K562 (cell line): ENCODE data around the gene PPOX. TPM values are rescaled to one million over a fixed set of nuclear protein-coding genes. Genes with fewer than 3 reads are reported as not detected.

Experiments used
- FOXK2 ChIP-seq, 2 experiments: fragments of 450-650 bp; IDR thresholded peaks in 1 of 2; conservative IDR thresholded peaks in 1 of 2; 2 replicates each; pipeline ENCODE4 v1.6.1; 2016; ENCODE audit warnings: low read depth in 2 of 2, mild to moderate bottlenecking in 1 of 2
- HOXB6 ChIP-seq: fragments of 250-450 bp; sonication (Bioruptor Pico); IDR thresholded peaks from 2 replicates; pipeline ENCODE4 v1.5.1; 2022; ENCODE audit warnings: mild to moderate bottlenecking, borderline replicate concordance
- MBD2 ChIP-seq: sonication (generic); IDR thresholded peaks from 2 replicates; pipeline ENCODE4 v1.6.1; 2016; ENCODE audit warnings: low read depth, borderline replicate concordance
- MEF2D ChIP-seq: conservative IDR thresholded peaks from 2 replicates; pipeline ENCODE4 v1.6.1; 2016; ENCODE audit warnings: low read depth, missing genetic modification characterization, missing compliant biosample characterization
- NRF1 ChIP-seq, 2 experiments: fragments of 450-650 bp; IDR thresholded peaks in 1 of 2; conservative IDR thresholded peaks in 1 of 2; 2 replicates each; pipeline ENCODE4 v1.6.1; 2014; ENCODE audit warnings: mild to moderate bottlenecking in 2 of 2
- PCBP2 ChIP-seq: fragments of 200-400 bp; formaldehyde crosslinking; IDR thresholded peaks from 2 replicates; pipeline ENCODE4 v1.6.1; 2018; ENCODE audit warnings: low read length, low read depth, mild to moderate bottlenecking, moderate library complexity; ENCODE audit not compliant: poor library complexity, severe bottlenecking
- RFX5 ChIP-seq: IDR thresholded peaks from 2 replicates; pipeline ENCODE4 v1.6.1; 2011; ENCODE audit warnings: low read depth, mild to moderate bottlenecking, improper control_type of control experiment, low read length
- SOX6 ChIP-seq: fragments of 450-650 bp; IDR thresholded peaks from 2 replicates; pipeline ENCODE4 v1.6.1; 2014; ENCODE audit warnings: mild to moderate bottlenecking
- ZEB2 ChIP-seq: fragments of 450-650 bp; IDR thresholded peaks from 2 replicates; pipeline ENCODE4 v1.6.1; 2016
- ZNF124 ChIP-seq: sonication (generic); formaldehyde crosslinking; IDR thresholded peaks from 2 replicates; pipeline ENCODE4 v1.8.1; 2022; ENCODE audit warnings: missing genetic modification reagents
- ZNF280A ChIP-seq: fragments of 450-650 bp; IDR thresholded peaks from 2 replicates; pipeline ENCODE4 v1.6.1; 2018; ENCODE audit warnings: mild to moderate bottlenecking, low read depth; ENCODE audit not compliant: partially characterized antibody
- ZNF695 ChIP-seq: fragments of 450-650 bp; formaldehyde crosslinking; IDR thresholded peaks from 2 replicates; pipeline ENCODE4 v1.4.0; 2020; ENCODE audit warnings: mild to moderate bottlenecking, moderate library complexity
- ZNF766 ChIP-seq: fragments of 200-800 bp; sonication (Bioruptor generic); conservative IDR thresholded peaks from 2 replicates; pipeline ENCODE4 v1.6.1; 2016; ENCODE audit warnings: missing genetic modification characterization, missing compliant biosample characterization
- polyA plus RNA-seq, 8 experiments: library from polyadenylated mRNA; depleted of rRNA in 4 of 8; stranded (reverse) in 5 of 8; unstranded in 3 of 8; fragments of >200 nt; fragmentation: Nextera tagmentation in 2 of 8; fragmentation: Illumina TruSeq in 1 of 8; extraction: Ambion mirVana in 2 of 8; extraction: Trizol in 1 of 8; gene quantifications; 2 replicates each; pipeline versions ENCODE4 v1.2.1 to v1.2.3, GENCODE V29; 2011 to 2014; ENCODE audit warnings: inconsistent platforms in 1 of 8, missing spikeins in 1 of 8
- total RNA-seq, 7 experiments: library from RNA; depleted of rRNA in 6 of 7; stranded (reverse); fragments of >200 nt in 6 of 7; fragmentation: Illumina TruSeq in 2 of 7; extraction: Trizol in 2 of 7; gene quantifications; 2 replicates each; pipeline versions ENCODE4 v1.2.1 to v1.2.3, GENCODE V29; 2011 to 2021; ENCODE audit warnings: low replicate concordance in 1 of 7
- TF ChIP-seq, protein P1 (sequence below): IDR thresholded peaks from 2 replicates; pipeline ENCODE4 v1.6.1; 2012; ENCODE audit warnings: low read depth, low read length, improper control_type of control experiment, borderline replicate concordance
- TF ChIP-seq, protein P2 (sequence below): fragments of 250-450 bp; sonication (Bioruptor Pico); IDR thresholded peaks from 2 replicates; pipeline ENCODE4 v1.8.0; 2021; ENCODE audit warnings: moderate library complexity, mild to moderate bottlenecking, inconsistent platforms
- TF ChIP-seq, protein P3 (sequence below): sonication (generic); formaldehyde crosslinking; IDR thresholded peaks from 2 replicates; pipeline ENCODE4 v1.4.0; 2020; ENCODE audit warnings: mild to moderate bottlenecking, missing genetic modification reagents

The PPOX gene
- total and polyA plus RNA-seq, 9 of the 15 experiments (the other 6 are each of a cell fraction or from before 2014, with no cell fraction given): 17.0 to 57.1 (median 38.9) TPM

GRCh38 chr1:161201836-161202712 is 35.8 kb downstream of the PPOX start, which contains the start of gene NDUFS2 (continued):
- TF ChIP-seq, protein P1, sequence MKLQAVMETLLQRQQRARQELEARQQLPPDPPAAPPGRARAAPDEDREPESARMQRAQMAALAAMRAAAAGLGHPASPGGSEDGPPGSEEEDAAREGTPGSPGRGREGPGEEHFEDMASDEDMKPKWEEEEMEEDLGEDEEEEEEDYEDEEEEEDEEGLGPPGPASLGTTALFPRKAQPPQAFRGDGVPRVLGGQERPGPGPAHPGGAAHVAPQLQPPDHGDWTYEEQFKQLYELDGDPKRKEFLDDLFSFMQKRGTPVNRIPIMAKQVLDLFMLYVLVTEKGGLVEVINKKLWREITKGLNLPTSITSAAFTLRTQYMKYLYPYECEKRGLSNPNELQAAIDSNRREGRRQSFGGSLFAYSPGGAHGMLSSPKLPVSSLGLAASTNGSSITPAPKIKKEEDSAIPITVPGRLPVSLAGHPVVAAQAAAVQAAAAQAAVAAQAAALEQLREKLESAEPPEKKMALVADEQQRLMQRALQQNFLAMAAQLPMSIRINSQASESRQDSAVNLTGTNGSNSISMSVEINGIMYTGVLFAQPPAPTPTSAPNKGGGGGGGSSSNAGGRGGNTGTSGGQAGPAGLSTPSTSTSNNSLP: no peak
- TF ChIP-seq ZNF280A: no peak
- TF ChIP-seq NRF1 (conservative IDR thresholded peaks at IDR 0.05 in 1 of 2, IDR thresholded peaks at IDR 0.05 in 1 of 2): peak; percentile 61 to 67
- no peak for TF ChIP-seq ZNF695 (CRISPR knock-in tag)
- TF ChIP-seq, protein P2, sequence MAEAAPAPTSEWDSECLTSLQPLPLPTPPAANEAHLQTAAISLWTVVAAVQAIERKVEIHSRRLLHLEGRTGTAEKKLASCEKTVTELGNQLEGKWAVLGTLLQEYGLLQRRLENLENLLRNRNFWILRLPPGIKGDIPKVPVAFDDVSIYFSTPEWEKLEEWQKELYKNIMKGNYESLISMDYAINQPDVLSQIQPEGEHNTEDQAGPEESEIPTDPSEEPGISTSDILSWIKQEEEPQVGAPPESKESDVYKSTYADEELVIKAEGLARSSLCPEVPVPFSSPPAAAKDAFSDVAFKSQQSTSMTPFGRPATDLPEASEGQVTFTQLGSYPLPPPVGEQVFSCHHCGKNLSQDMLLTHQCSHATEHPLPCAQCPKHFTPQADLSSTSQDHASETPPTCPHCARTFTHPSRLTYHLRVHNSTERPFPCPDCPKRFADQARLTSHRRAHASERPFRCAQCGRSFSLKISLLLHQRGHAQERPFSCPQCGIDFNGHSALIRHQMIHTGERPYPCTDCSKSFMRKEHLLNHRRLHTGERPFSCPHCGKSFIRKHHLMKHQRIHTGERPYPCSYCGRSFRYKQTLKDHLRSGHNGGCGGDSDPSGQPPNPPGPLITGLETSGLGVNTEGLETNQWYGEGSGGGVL (CRISPR knock-in tag): no peak
- no peak for TF ChIP-seq ZNF124
- TF ChIP-seq RFX5: no peak
- no peak for TF ChIP-seq SOX6
- no peak for TF ChIP-seq MEF2D (tag)
- TF ChIP-seq, protein P3, sequence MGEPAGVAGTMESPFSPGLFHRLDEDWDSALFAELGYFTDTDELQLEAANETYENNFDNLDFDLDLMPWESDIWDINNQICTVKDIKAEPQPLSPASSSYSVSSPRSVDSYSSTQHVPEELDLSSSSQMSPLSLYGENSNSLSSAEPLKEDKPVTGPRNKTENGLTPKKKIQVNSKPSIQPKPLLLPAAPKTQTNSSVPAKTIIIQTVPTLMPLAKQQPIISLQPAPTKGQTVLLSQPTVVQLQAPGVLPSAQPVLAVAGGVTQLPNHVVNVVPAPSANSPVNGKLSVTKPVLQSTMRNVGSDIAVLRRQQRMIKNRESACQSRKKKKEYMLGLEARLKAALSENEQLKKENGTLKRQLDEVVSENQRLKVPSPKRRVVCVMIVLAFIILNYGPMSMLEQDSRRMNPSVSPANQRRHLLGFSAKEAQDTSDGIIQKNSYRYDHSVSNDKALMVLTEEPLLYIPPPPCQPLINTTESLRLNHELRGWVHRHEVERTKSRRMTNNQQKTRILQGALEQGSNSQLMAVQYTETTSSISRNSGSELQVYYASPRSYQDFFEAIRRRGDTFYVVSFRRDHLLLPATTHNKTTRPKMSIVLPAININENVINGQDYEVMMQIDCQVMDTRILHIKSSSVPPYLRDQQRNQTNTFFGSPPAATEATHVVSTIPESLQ: no peak
- peak; percentile 87 for TF ChIP-seq MBD2
- no peak for TF ChIP-seq PCBP2
- TF ChIP-seq ZNF766 (CRISPR knock-in tag): peak; percentile 79
- peak; percentile 93 to 96 for TF ChIP-seq FOXK2 (conservative IDR thresholded peaks at IDR 0.05 in 1 of 2, IDR thresholded peaks at IDR 0.05 in 1 of 2; ENCODE audit: low read depth in 2 of 2)
- TF ChIP-seq HOXB6 (CRISPR knock-in tag): no peak
- peak; percentile 78 for TF ChIP-seq ZEB2
